ENCODE data around the gene BTBD9.

DNA sequence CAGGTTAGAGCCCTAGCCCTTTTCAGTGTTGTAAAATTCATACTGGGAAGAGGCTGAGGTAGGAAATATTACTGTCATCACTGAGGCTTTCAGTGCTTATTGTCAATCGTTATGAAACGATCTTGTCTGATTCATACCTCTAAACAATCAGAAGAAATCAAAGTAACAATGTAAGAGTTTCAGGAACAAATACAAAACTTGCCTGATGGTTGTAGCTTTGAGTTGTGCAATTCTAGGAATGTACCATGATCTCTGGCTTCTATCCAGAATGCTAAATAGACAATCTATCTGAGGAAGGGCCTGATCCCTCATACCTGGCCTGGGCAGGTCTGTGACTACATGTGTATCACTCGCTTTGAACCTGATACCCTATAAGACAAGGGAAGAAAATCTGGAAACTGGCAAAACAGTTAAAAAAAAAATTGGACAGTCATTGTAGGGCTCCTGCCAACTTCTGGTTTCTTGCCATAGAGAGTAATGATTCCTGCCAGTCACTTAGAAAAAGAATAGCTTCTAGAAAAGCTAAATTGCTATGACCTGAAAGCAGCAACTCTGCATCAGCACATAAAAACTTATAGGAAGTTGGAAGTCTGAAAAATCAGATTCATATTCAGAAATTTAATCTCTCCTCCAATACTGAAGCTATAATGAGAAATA, 234.7 kb downstream of the BTBD9 start:
- TF ChIP-seq, protein P1, sequence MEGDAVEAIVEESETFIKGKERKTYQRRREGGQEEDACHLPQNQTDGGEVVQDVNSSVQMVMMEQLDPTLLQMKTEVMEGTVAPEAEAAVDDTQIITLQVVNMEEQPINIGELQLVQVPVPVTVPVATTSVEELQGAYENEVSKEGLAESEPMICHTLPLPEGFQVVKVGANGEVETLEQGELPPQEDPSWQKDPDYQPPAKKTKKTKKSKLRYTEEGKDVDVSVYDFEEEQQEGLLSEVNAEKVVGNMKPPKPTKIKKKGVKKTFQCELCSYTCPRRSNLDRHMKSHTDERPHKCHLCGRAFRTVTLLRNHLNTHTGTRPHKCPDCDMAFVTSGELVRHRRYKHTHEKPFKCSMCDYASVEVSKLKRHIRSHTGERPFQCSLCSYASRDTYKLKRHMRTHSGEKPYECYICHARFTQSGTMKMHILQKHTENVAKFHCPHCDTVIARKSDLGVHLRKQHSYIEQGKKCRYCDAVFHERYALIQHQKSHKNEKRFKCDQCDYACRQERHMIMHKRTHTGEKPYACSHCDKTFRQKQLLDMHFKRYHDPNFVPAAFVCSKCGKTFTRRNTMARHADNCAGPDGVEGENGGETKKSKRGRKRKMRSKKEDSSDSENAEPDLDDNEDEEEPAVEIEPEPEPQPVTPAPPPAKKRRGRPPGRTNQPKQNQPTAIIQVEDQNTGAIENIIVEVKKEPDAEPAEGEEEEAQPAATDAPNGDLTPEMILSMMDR (conservative IDR thresholded peaks at IDR 0.05; ENCODE audit: low read depth, low read length), result no peak
- TF ChIP-seq EZH2 (IDR thresholded peaks at IDR 0.05; ENCODE audit: low read length, unreplicated experiment), result no peak
- no peak for TF ChIP-seq EZH2phosphoT487 (IDR thresholded peaks at IDR 0.05; ENCODE audit: borderline replicate concordance, low read length)

Data from PC-3 (cell line).